ENCODE results near the gene NCAM1.

The NCAM1 gene

DNA sequence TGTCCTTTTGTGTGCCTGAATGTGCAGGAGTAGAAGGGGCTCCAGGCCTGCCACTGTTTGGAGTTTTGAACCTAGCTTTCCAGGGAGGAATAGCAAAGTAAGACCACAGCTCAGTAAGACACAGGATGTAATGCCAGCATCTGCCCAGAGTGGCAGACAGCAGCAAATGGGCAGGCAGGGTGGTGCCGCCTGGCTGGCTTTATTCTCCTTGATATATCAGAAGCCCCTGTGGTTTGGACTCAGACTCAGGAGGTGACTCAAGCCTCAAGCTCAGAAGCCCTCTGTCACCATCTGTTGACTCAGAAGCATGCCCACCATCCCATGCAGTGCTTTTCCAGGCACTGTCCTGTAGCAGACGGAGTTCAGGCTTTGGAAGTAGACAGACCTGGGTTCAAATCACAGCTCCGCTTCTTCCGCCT, 280.4 kb downstream of the NCAM1 start:
- Histone ChIP-seq H3K9ac (ENCODE audit: low read depth, low read length, poor library complexity) (no peak overlapping the region), H2AFZ (ENCODE audit: low read length) (no peak overlapping the region), H3K9me3 (replicated peaks in 1 of 2; ENCODE audit: control insufficient read depth in 2 of 2, insufficient read depth in 1 of 2, low read depth in 1 of 2, low read length in 2 of 2) (no peaks in the 10 kb centered on the region), H2BK15ac (ENCODE audit: low read length) (no peak overlapping the region), H3K36me3 (replicated peaks in 1 of 2; ENCODE audit: control insufficient read depth in 2 of 2, insufficient read depth in 2 of 2, low read length in 2 of 2) (peaks cover 0 to 3% of the 10 kb centered on the region in 2 donors), H3K23ac (ENCODE audit: low read depth, low read length, poor library complexity) (no peak overlapping the region), H3K4ac (ENCODE audit: low read length) (no peak overlapping the region), H3K4me3 (ENCODE audit: low read length in 2 of 2) (no peak overlapping the region), H2BK120ac (ENCODE audit: low read depth, low read length) (no peak overlapping the region), H3K18ac (ENCODE audit: low read length) (no peak overlapping the region), H2BK12ac (ENCODE audit: low read length) (no peak overlapping the region), H4K8ac (ENCODE audit: low read depth, low read length) (no peak overlapping the region), H2AK5ac (ENCODE audit: low read depth, low read length) (no peak overlapping the region), H3K4me1 (ENCODE audit: control insufficient read depth in 2 of 2, insufficient read depth in 1 of 2, low read depth in 1 of 2, low read length in 2 of 2) (peaks cover 12 to 24% of the 10 kb centered on the region in 2 donors), H3K27me3 (ENCODE audit: control insufficient read depth in 3 of 3, insufficient read depth in 3 of 3, low read depth in 1 of 3, low read length in 3 of 3) (no peaks in the 10 kb centered on the region), H3K79me1 (ENCODE audit: low read depth, low read length) (no peaks in the 10 kb centered on the region), H2BK5ac (ENCODE audit: low read length) (no peak overlapping the region), H3K4me2 (ENCODE audit: insufficient read depth, low read length, poor library complexity, severe bottlenecking) (no peak overlapping the region), H3K27ac (replicated peaks; ENCODE audit: low read length) (no peak overlapping the region), H3K14ac (ENCODE audit: low read length) (no peak overlapping the region), H4K91ac (ENCODE audit: low read depth, low read length, poor library complexity) (no peak overlapping the region)
- WGBS, 2 donors (ENCODE audit: extremely low coverage in 2 of 2, insufficient read length in 2 of 2, insufficient replicate concordance in 1 of 2), result no CpG with 5 or more reads among the region's 4 CpGs
- no peak for DNase-seq (ENCODE audit: low spot score)

DNA sequence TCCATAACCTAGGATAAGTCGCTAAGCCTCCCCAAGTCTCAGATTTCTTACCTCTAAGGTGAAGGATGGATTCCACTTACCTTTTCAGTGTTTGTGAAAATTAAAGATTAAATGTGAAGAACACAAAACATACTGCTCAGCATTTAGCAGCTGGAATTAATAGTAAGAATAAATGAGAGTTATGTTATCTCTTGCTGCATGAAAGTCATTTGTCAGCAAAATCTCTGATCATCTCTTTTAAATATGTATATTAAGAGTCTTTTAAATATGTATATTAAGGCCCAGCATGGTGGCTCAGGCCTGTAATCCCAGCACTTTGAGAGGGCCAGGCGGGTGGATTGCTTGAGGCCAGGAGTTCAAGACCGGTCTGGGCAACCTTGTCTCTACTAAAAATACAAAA, 280.8 kb downstream of the NCAM1 start:
- Histone ChIP-seq H2BK15ac (ENCODE audit: low read length) (no peak overlapping the region), H2BK5ac (ENCODE audit: low read length) (no peak overlapping the region), H3K79me1 (ENCODE audit: low read depth, low read length) (no peaks in the 10 kb centered on the region), H3K23ac (ENCODE audit: low read depth, low read length, poor library complexity) (no peak overlapping the region), H3K4me3 (ENCODE audit: low read length in 2 of 2) (no peak overlapping the region), H3K4ac (ENCODE audit: low read length) (no peak overlapping the region), H3K4me2 (ENCODE audit: insufficient read depth, low read length, poor library complexity, severe bottlenecking) (no peak overlapping the region), H4K8ac (ENCODE audit: low read depth, low read length) (no peak overlapping the region), H2BK120ac (ENCODE audit: low read depth, low read length) (no peak overlapping the region), H3K36me3 (replicated peaks in 1 of 2; ENCODE audit: control insufficient read depth in 2 of 2, insufficient read depth in 2 of 2, low read length in 2 of 2) (peaks cover 0 to 3% of the 10 kb centered on the region in 2 donors), H3K18ac (ENCODE audit: low read length) (no peak overlapping the region), H2BK12ac (ENCODE audit: low read length) (no peak overlapping the region), H3K9me3 (replicated peaks in 1 of 2; ENCODE audit: control insufficient read depth in 2 of 2, insufficient read depth in 1 of 2, low read depth in 1 of 2, low read length in 2 of 2) (no peaks in the 10 kb centered on the region), H3K9ac (ENCODE audit: low read depth, low read length, poor library complexity) (no peak overlapping the region), H3K27me3 (ENCODE audit: control insufficient read depth in 3 of 3, insufficient read depth in 3 of 3, low read depth in 1 of 3, low read length in 3 of 3) (no peaks in the 10 kb centered on the region), H2AFZ (ENCODE audit: low read length) (no peak overlapping the region), H3K27ac (replicated peaks; ENCODE audit: low read length) (no peak overlapping the region), H3K4me1 (ENCODE audit: control insufficient read depth in 2 of 2, insufficient read depth in 1 of 2, low read depth in 1 of 2, low read length in 2 of 2) (peaks cover 14 to 25% of the 10 kb centered on the region in 2 donors), H3K14ac (ENCODE audit: low read length) (no peak overlapping the region), H2AK5ac (ENCODE audit: low read depth, low read length) (no peak overlapping the region), H4K91ac (ENCODE audit: low read depth, low read length, poor library complexity) (no peak overlapping the region)
- WGBS, 2 donors (ENCODE audit: extremely low coverage in 2 of 2, insufficient read length in 2 of 2, insufficient replicate concordance in 1 of 2), result no CpG with 5 or more reads among the region's 3 CpGs
- no peak for DNase-seq (ENCODE audit: low spot score)

DNA sequence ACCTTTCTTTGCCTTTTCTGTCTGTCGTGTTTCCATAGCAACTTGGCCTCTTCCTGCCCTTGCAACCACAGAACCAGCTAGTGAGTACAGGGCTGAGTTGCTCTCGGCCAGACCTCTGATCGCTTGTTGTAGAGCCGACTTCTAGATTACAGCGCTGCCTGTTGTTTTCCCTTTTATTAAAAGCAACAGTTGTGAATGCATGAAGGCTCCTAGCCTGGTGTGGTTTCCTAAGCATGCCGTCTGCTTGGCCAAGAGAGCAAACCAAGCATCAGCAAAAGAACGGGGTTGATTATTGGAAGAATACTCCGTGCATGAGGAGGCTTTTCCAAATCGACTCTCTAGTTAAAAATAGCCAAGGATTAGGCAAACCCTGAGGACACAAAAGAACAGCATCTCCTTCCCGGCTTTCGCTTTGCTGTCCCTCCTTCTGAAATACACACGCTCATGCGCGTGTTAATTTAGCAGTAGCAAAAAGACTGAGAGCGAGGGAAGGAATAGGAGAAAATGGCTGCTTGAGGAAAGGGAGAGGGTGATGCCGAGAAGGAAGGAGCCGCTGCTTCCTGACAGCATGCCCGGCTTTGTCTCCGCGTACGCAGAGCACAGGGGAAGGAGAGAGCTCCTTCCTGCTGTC, 281.7 kb downstream of the NCAM1 start:
- Histone ChIP-seq H2BK120ac (ENCODE audit: low read depth, low read length) (no peak overlapping the region), H3K18ac (ENCODE audit: low read length) (peak overlapping the region; percentile 68), H3K4me2 (ENCODE audit: insufficient read depth, low read length, poor library complexity, severe bottlenecking) (peak overlapping the region; percentile 29), H3K4ac (ENCODE audit: low read length) (no peak overlapping the region), H3K36me3 (replicated peaks in 1 of 2; ENCODE audit: control insufficient read depth in 2 of 2, insufficient read depth in 2 of 2, low read length in 2 of 2) (peaks cover 0 to 3% of the 10 kb centered on the region in 2 donors), H2BK15ac (ENCODE audit: low read length) (no peak overlapping the region), H2AK5ac (ENCODE audit: low read depth, low read length) (no peak overlapping the region), H3K27me3 (ENCODE audit: control insufficient read depth in 3 of 3, insufficient read depth in 3 of 3, low read depth in 1 of 3, low read length in 3 of 3) (no peaks in the 10 kb centered on the region), H3K4me3 (ENCODE audit: low read length in 2 of 2) (no peak overlapping the region), H3K9ac (ENCODE audit: low read depth, low read length, poor library complexity) (no peak overlapping the region), H2AFZ (ENCODE audit: low read length) (peak overlapping the region; percentile 85), H3K9me3 (replicated peaks in 1 of 2; ENCODE audit: control insufficient read depth in 2 of 2, insufficient read depth in 1 of 2, low read depth in 1 of 2, low read length in 2 of 2) (no peaks in the 10 kb centered on the region), H4K8ac (ENCODE audit: low read depth, low read length) (no peak overlapping the region), H3K4me1 (ENCODE audit: control insufficient read depth in 2 of 2, insufficient read depth in 1 of 2, low read depth in 1 of 2, low read length in 2 of 2) (peaks cover 21 to 29% of the 10 kb centered on the region in 2 donors), H3K79me1 (ENCODE audit: low read depth, low read length) (no peaks in the 10 kb centered on the region), H3K23ac (ENCODE audit: low read depth, low read length, poor library complexity) (no peak overlapping the region), H3K14ac (ENCODE audit: low read length) (no peak overlapping the region), H4K91ac (ENCODE audit: low read depth, low read length, poor library complexity) (no peak overlapping the region), H3K27ac (replicated peaks; ENCODE audit: low read length) (peak overlapping the region; percentile 72), H2BK12ac (ENCODE audit: low read length) (no peak overlapping the region), H2BK5ac (ENCODE audit: low read length) (no peak overlapping the region)
- DNase-seq (ENCODE audit: low spot score), result no peak
- WGBS, 2 donors (ENCODE audit: extremely low coverage in 2 of 2, insufficient read length in 2 of 2, insufficient replicate concordance in 1 of 2), result no CpG with 5 or more reads among the region's 21 CpGs

DNA sequence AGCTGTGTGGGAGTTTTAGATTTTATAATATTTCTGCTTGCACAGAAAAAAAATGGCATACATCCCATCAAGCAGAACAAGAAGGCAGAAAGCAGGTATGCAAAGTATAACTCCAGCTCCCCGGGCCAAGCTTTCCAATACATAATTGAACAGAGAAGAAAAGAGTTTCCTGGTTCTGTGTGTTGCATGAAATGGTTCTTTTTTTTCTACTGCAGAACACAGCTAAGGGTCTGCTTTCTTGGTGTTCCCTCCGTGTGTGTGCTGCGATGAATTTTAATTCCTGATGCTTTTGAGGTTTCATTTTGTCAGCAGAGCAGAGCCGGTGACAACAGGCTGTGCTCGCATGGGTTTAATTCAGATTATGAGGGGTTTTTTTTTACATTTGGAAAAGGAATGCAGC, 282.5 kb downstream of the NCAM1 start:
- H3K4me1 ChIP-seq (ENCODE audit: control insufficient read depth in 2 of 2, insufficient read depth in 1 of 2, low read depth in 1 of 2, low read length in 2 of 2), result peaks cover 22 to 31% of the 10 kb centered on the region in 2 donors
- no peak overlapping the region for H3K4ac ChIP-seq (ENCODE audit: low read length)
- H3K79me1 ChIP-seq (ENCODE audit: low read depth, low read length), result no peaks in the 10 kb centered on the region
- WGBS, 2 donors (ENCODE audit: extremely low coverage in 2 of 2, insufficient read length in 2 of 2, insufficient replicate concordance in 1 of 2), result no CpG with 5 or more reads among the region's 5 CpGs
- H2AK5ac ChIP-seq (ENCODE audit: low read depth, low read length), result no peak overlapping the region
- no peak overlapping the region for H3K27ac ChIP-seq (replicated peaks; ENCODE audit: low read length)
- no peak overlapping the region for H3K14ac ChIP-seq (ENCODE audit: low read length)
- peak overlapping the region; percentile 85 for H2AFZ ChIP-seq (ENCODE audit: low read length)
- no peak overlapping the region for H2BK5ac ChIP-seq (ENCODE audit: low read length)
- DNase-seq (ENCODE audit: low spot score), result no peak
- no peak overlapping the region for H2BK15ac ChIP-seq (ENCODE audit: low read length)
- no peaks in the 10 kb centered on the region for H3K27me3 ChIP-seq (ENCODE audit: control insufficient read depth in 3 of 3, insufficient read depth in 3 of 3, low read depth in 1 of 3, low read length in 3 of 3)
- H3K9ac ChIP-seq (ENCODE audit: low read depth, low read length, poor library complexity), result no peak overlapping the region
- no peak overlapping the region for H3K4me3 ChIP-seq (ENCODE audit: low read length in 2 of 2)
- no peak overlapping the region for H4K91ac ChIP-seq (ENCODE audit: low read depth, low read length, poor library complexity)
- no peaks in the 10 kb centered on the region for H3K9me3 ChIP-seq (replicated peaks in 1 of 2; ENCODE audit: control insufficient read depth in 2 of 2, insufficient read depth in 1 of 2, low read depth in 1 of 2, low read length in 2 of 2)
- no peak overlapping the region for H3K18ac ChIP-seq (ENCODE audit: low read length)
- H2BK120ac ChIP-seq (ENCODE audit: low read depth, low read length), result no peak overlapping the region
- H2BK12ac ChIP-seq (ENCODE audit: low read length), result no peak overlapping the region
- no peak overlapping the region for H3K4me2 ChIP-seq (ENCODE audit: insufficient read depth, low read length, poor library complexity, severe bottlenecking)
- no peak overlapping the region for H3K23ac ChIP-seq (ENCODE audit: low read depth, low read length, poor library complexity)
- no peak overlapping the region for H4K8ac ChIP-seq (ENCODE audit: low read depth, low read length)
- no peaks in the 10 kb centered on the region for H3K36me3 ChIP-seq (replicated peaks in 1 of 2; ENCODE audit: control insufficient read depth in 2 of 2, insufficient read depth in 2 of 2, low read length in 2 of 2)

All from neuronal stem cell (in vitro differentiated cells).